OCI-LY7 (cell line): Measurements from ENCODE around the gene CFLAR. TPM values are rescaled to one million over a fixed set of nuclear protein-coding genes. Genes with fewer than 3 reads are reported as not detected.

ENCODE experiments used
- BruUV-seq: library from RNA; stranded (reverse); fragments of 400-500 nt; replicated peaks from 2 replicates; lab custom pipeline; 2021; lab: Mats Ljungman, UMichigan
- CTCF ChIA-PET: fragments of 300-600 bp; sonication (Branson Sonifier 250); formaldehyde crosslinking; loops from one replicate; lab custom pipeline; 2022; ENCODE audit warnings: antibody characterized with exemption; ENCODE audit not compliant: unreplicated experiment; lab: Charles Lee
- POLR2A ChIA-PET: fragments of 300-600 bp; sonication (Branson Sonifier 250); formaldehyde crosslinking; loops from one replicate; lab custom pipeline; 2022; ENCODE audit warnings: antibody characterized with exemption; lab: Charles Lee
- DNase-seq: peaks from one replicate; pipeline ENCODE4 v3.0.0-alpha.2; 2015; ENCODE audit warnings: low spot score
- H2AFZ ChIP-seq: fragments of 200-600 bp; sonication (generic), shearing (Covaris generic); 2 replicates; pipeline ENCODE4 v1.6.1; 2014; ENCODE audit warnings: mild to moderate bottlenecking, antibody characterized with exemption, low read length, moderate library complexity
- H3K27ac ChIP-seq: fragments of 200-600 bp; sonication (generic); 2 replicates; pipeline ENCODE4 v1.5.1; 2014; ENCODE audit warnings: mixed run types, low read depth, mild to moderate bottlenecking, moderate library complexity, low read length, inconsistent platforms; ENCODE audit not compliant: poor library complexity, severe bottlenecking
- H3K36me3 ChIP-seq: fragments of 200-600 bp; sonication (generic); 2 replicates; pipeline ENCODE4 v1.6.1; 2014; ENCODE audit warnings: mild to moderate bottlenecking, antibody characterized with exemption, low read length, moderate library complexity, mixed read lengths; ENCODE audit not compliant: insufficient read depth
- H3K4me1 ChIP-seq: fragments of 200-600 bp; sonication (generic); 2 replicates; pipeline ENCODE4 v1.5.1; 2014; ENCODE audit warnings: mild to moderate bottlenecking, low read length; ENCODE audit not compliant: insufficient read depth, poor library complexity, severe bottlenecking
- H3K4me2 ChIP-seq: fragments of 200-600 bp; sonication (generic); 2 replicates; pipeline ENCODE4 v1.6.1; 2014; ENCODE audit warnings: mild to moderate bottlenecking, low read length
- H3K4me3 ChIP-seq: fragments of 200-600 bp; sonication (generic); 2 replicates; pipeline ENCODE4 v1.5.1; 2014; ENCODE audit warnings: mild to moderate bottlenecking, low read depth, low read length; ENCODE audit not compliant: poor library complexity, severe bottlenecking
- H3K79me2 ChIP-seq: fragments of 200-600 bp; sonication (generic); 2 replicates; pipeline ENCODE4 v1.6.1; 2016; ENCODE audit warnings: low read depth, mild to moderate bottlenecking, low read length, moderate library complexity, mixed read lengths; ENCODE audit not compliant: insufficient read depth
- H3K9me2 ChIP-seq: fragments of 200-600 bp; sonication (generic); 2 replicates; pipeline ENCODE4 v1.6.1; 2016; ENCODE audit warnings: mild to moderate bottlenecking, low read length, mixed read lengths; ENCODE audit not compliant: insufficient read depth
- H3K9me3 ChIP-seq: fragments of 200-600 bp; sonication (generic); 2 replicates; pipeline ENCODE4 v1.6.1; 2014; ENCODE audit warnings: mild to moderate bottlenecking, mixed run types, low read length, mixed read lengths
- H4K20me1 ChIP-seq: fragments of 200-600 bp; sonication (generic); 2 replicates; pipeline ENCODE4 v1.6.1; 2014; ENCODE audit warnings: mild to moderate bottlenecking, antibody characterized with exemption, low read length, moderate library complexity, mixed read lengths; ENCODE audit not compliant: insufficient read depth
- CTCF ChIP-seq: fragments of 200-600 bp; sonication (generic); conservative IDR thresholded peaks from 2 replicates; pipeline ENCODE4 v1.5.1; 2014; ENCODE audit warnings: mild to moderate bottlenecking, antibody characterized with exemption, low read length, moderate library complexity, mixed read lengths
- EZH2phosphoT487 ChIP-seq: fragments of 200-600 bp; sonication (generic); IDR thresholded peaks from 2 replicates; pipeline ENCODE4 v1.6.1; 2018; ENCODE audit warnings: low read depth, borderline replicate concordance, mild to moderate bottlenecking, mixed run types, antibody characterized with exemption, low read length, moderate library complexity, mixed read lengths
- intact Hi-C: fragments of 100-400 bp; cut with micrococcal nuclease; formaldehyde crosslinking; loops from one replicate; pipeline ENCODE4 v1.10.0; 2022; ENCODE audit not compliant: unreplicated experiment
- total RNA-seq, 2 experiments: library from RNA; depleted of rRNA in 1 of 2; stranded (reverse); fragments of >200 nt in 1 of 2; shearing (Covaris generic) in 1 of 2; gene quantifications; 2 replicates each; pipeline ENCODE4 v1.2.3, GENCODE V29; 2014 to 2022

Gene CFLAR
- total RNA-seq, 2 experiments from 2014 or later = 42.8 to 82.5 TPM

GRCh38 chr2:201150454-201151020, 34.6 kb downstream of the CFLAR start:
- no peaks in the 10 kb centered on the region for H3K9me3 ChIP-seq
- H3K36me3 ChIP-seq = peaks cover 23% of the 10 kb centered on the region
- H3K79me2 ChIP-seq = no peaks in the 10 kb centered on the region
- H4K20me1 ChIP-seq = no peaks in the 10 kb centered on the region
- H3K9me2 ChIP-seq = no peaks in the 10 kb centered on the region
- peaks cover 9% of the 10 kb centered on the region for H3K4me1 ChIP-seq
- H2AFZ ChIP-seq = no peak overlapping the region
- H3K4me3 ChIP-seq = no peak overlapping the region
- no peak overlapping the region for H3K4me2 ChIP-seq
- no peak for DNase-seq
- POLR2A ChIA-PET = interaction anchor here (0.9 kb wide), 1 partner anchor 10 kb away, joined by 3 read pairs; no protein-coding TSS in a partner anchor
- no peak overlapping the region for H3K27ac ChIP-seq
- intact Hi-C loops = no loop called here
- CTCF ChIA-PET = no interaction called here
- BruUV-seq = no TSS peak
- TF ChIP-seq EZH2phosphoT487 = no peak
- no peak for TF ChIP-seq CTCF

GRCh38 chr2:201151127-201151981, 35.4 kb downstream of the CFLAR start:
- DNase-seq = no peak
- H3K4me3 ChIP-seq = no peak overlapping the region

More at GRCh38 chr2:201151127-201151981, 35.4 kb downstream of the CFLAR start:
- H4K20me1 ChIP-seq = no peaks in the 10 kb centered on the region
- 0 out of 2 replicates have a peak overlapping the region, but pooled peaks have one; percentile 31 for H3K4me2 ChIP-seq
- no peaks in the 10 kb centered on the region for H3K79me2 ChIP-seq
- no peak overlapping the region for H3K27ac ChIP-seq
- peaks cover 31% of the 10 kb centered on the region for H3K36me3 ChIP-seq
- TF ChIP-seq EZH2phosphoT487 (no peak), CTCF (no peak)
- H3K9me2 ChIP-seq = no peaks in the 10 kb centered on the region
- CTCF ChIA-PET = no interaction called here
- H3K4me1 ChIP-seq = peaks cover 9% of the 10 kb centered on the region
- no TSS peak for BruUV-seq
- no peak overlapping the region for H2AFZ ChIP-seq
- POLR2A ChIA-PET = interaction anchor here (0.8 kb wide), 1 partner anchor 28 kb away, joined by 5 read pairs; no protein-coding TSS in a partner anchor
- intact Hi-C loops = no loop called here
- no peaks in the 10 kb centered on the region for H3K9me3 ChIP-seq
